Measurements from ENCODE around the gene KRT74. TPM values are rescaled to one million over a fixed set of nuclear protein-coding genes. Genes with fewer than 3 reads are reported as not detected.

The KRT74 gene
- total and polyA plus RNA-seq, 2 of the 8 experiments (the other 6 are each of a cell fraction or from before 2014, with no cell fraction given) = not detected

GRCh38 chr12:52527121-52527800 lies 46.4 kb downstream of the KRT74 start:
- no peak overlapping the region for H4K91ac ChIP-seq (replicated peaks; ENCODE audit: insufficient read length, low read length)
- H3K23me2 ChIP-seq (ENCODE audit: low read depth, low read length) = no peaks in the 10 kb centered on the region
- H3K18ac ChIP-seq (ENCODE audit: extremely low read depth, low read length) = no peak overlapping the region
- no peak overlapping the region for H3K27ac ChIP-seq (ENCODE audit: low read depth, low read length)
- no peak overlapping the region for H2BK5ac ChIP-seq (ENCODE audit: low read depth, low read length)
- H2AFZ ChIP-seq (ENCODE audit: low read length) = no peak overlapping the region
- no peaks in the 10 kb centered on the region for H3K79me1 ChIP-seq (ENCODE audit: low read depth, low read length)
- ChIA-PET POLR2A (ENCODE audit: partially characterized antibody) (interaction anchor here (0.6 kb wide), 1 partner anchor 313 kb away, joined by 3 read pairs; no protein-coding TSS in a partner anchor), CTCF (ENCODE audit: partially characterized antibody) (no interaction called here)
- no peak overlapping the region for H2BK12ac ChIP-seq (ENCODE audit: low read depth, low read length)
- H3K27me3 ChIP-seq (replicated peaks in 1 of 4; ENCODE audit: control insufficient read depth in 3 of 4, extremely low read depth in 1 of 4, insufficient read depth in 3 of 4, low read length in 3 of 4) = no peaks in the 10 kb centered on the region; a peak in 1 of 7 replicates
- no peak overlapping the region for H2AK5ac ChIP-seq (ENCODE audit: low read depth, low read length)
- no peak overlapping the region for H4K5ac ChIP-seq (ENCODE audit: insufficient read length, low read depth, low read length)
- no peak overlapping the region for H3K4me2 ChIP-seq (ENCODE audit: insufficient read depth in 1 of 2, low read depth in 2 of 2, low read length in 2 of 2)
- no peak overlapping the region for H3K56ac ChIP-seq (replicated peaks; ENCODE audit: insufficient read length, low read depth, low read length)
- no peak overlapping the region for H2BK120ac ChIP-seq (replicated peaks; ENCODE audit: low read depth, low read length)
- H3K79me2 ChIP-seq (ENCODE audit: control insufficient read depth in 1 of 2, insufficient read depth in 2 of 2, low read length in 2 of 2) = no peaks in the 10 kb centered on the region
- H3K4ac ChIP-seq (replicated peaks; ENCODE audit: insufficient read length, low read depth, low read length) = no peak overlapping the region
- H4K20me1 ChIP-seq (replicated peaks in 1 of 2; ENCODE audit: control insufficient read depth in 1 of 2, insufficient read depth in 2 of 2, low read length in 2 of 2) = no peaks in the 10 kb centered on the region
- H3K23ac ChIP-seq (ENCODE audit: insufficient read length) = no peak overlapping the region
- H4K8ac ChIP-seq (ENCODE audit: extremely low read depth, insufficient read depth, low read length) = 0 out of 2 replicates have a peak overlapping the region, but pooled peaks have one; percentile 51
- H3K14ac ChIP-seq (ENCODE audit: insufficient read length) = no peak overlapping the region
- H2BK15ac ChIP-seq (ENCODE audit: low read length) = no peak overlapping the region
- FAIRE-seq (no peak), DNase-seq (ENCODE audit: low read depth in 1 of 2, low spot score in 2 of 2) (peak in 1 of 2 experiments; percentile 17)
- WGBS, 2 experiments (ENCODE audit: extremely low coverage in 1 of 2, insufficient coverage in 1 of 2, insufficient read length in 1 of 2, insufficient replicate concordance in 2 of 2, low coverage in 1 of 2, low lambda C conversion rate in 2 of 2, missing lambda C conversion rate in 1 of 2) = 81% methylated on average over 4 of the region's 4 CpGs; no CpG with 5 or more reads in 1 of the 2 experiments
- H3K36me3 ChIP-seq (ENCODE audit: control insufficient read depth in 2 of 4, insufficient read depth in 4 of 4, low read length in 3 of 4) = no peaks in the 10 kb centered on the region
- no peak overlapping the region for H3K4me3 ChIP-seq (ENCODE audit: extremely low read depth in 1 of 4, insufficient read depth in 2 of 4, low read depth in 3 of 4, low read length in 4 of 4)
- H2BK20ac ChIP-seq (ENCODE audit: low read length) = no peak overlapping the region
- no peak overlapping the region for H3K9ac ChIP-seq (replicated peaks in 1 of 4; ENCODE audit: extremely low read depth in 1 of 4, low read depth in 3 of 4, low read length in 3 of 4)
- 0 out of 7 replicates have a peak, but pooled peaks cover 0 to 1% (median 0%) of the 10 kb centered on the region in 4 experiments for H3K4me1 ChIP-seq (replicated peaks in 1 of 4; ENCODE audit: control insufficient read depth in 3 of 4, insufficient read depth in 4 of 4, low read length in 3 of 4)
- H3K9me3 ChIP-seq (ENCODE audit: insufficient read depth in 2 of 2, low read depth in 1 of 2, low read length in 1 of 2) = no peaks in the 10 kb centered on the region
- TF ChIP-seq TAF7 (optimal IDR thresholded peaks at IDR 0.05; ENCODE audit: borderline replicate concordance, low read depth, low read length) = no peak
